ENCODE results near the gene GNG7.
A peak's percentile ranks its signal among the peaks of the same experiment; 100 is the strongest.

Gene GNG7

GRCh38 chr19:2591537-2592291, 110.8 kb downstream of the GNG7 start:
- DNase-seq (ENCODE audit: low read depth): no peak
- no peak overlapping the region for H3K4me3 ChIP-seq (ENCODE audit: low read depth, low read length)
- no peak for TF ChIP-seq CTCF (IDR thresholded peaks at IDR 0.05; ENCODE audit: low read depth, low read length, missing control alignments)
- in situ Hi-C loops (cut with HindIII; ENCODE audit: low sequenced_read_pairs): no loop called here

- no peak for TF ChIP-seq CTCF (IDR thresholded peaks at IDR 0.05; ENCODE audit: low read depth, low read length, missing control alignments)
- no peak overlapping the region for H3K4me3 ChIP-seq (ENCODE audit: low read depth, low read length)
- DNase-seq (ENCODE audit: low read depth): no peak
- in situ Hi-C loops (cut with HindIII; ENCODE audit: low sequenced_read_pairs): no loop called here
These were observed 111.7 kb downstream of the GNG7 start for GRCh38 chr19:2590630-2591399.

- no peak for DNase-seq (ENCODE audit: low read depth)
- in situ Hi-C loops (cut with HindIII; ENCODE audit: low sequenced_read_pairs): no loop called here
- TF ChIP-seq CTCF (IDR thresholded peaks at IDR 0.05; ENCODE audit: low read depth, low read length, missing control alignments): no peak
- no peak overlapping the region for H3K4me3 ChIP-seq (ENCODE audit: low read depth, low read length)
These were observed 113.1 kb downstream of the GNG7 start for GRCh38 chr19:2589441-2589840.

GRCh38 chr19:2588081-2588777, 114.3 kb downstream of the GNG7 start:
- in situ Hi-C loops (cut with HindIII; ENCODE audit: low sequenced_read_pairs): no loop called here
- no peak overlapping the region for H3K4me3 ChIP-seq (ENCODE audit: low read depth, low read length)
- peak; percentile 13 for DNase-seq (ENCODE audit: low read depth)
- TF ChIP-seq CTCF (IDR thresholded peaks at IDR 0.05; ENCODE audit: low read depth, low read length, missing control alignments): no peak

GRCh38 chr19:2587001-2587719, 115.3 kb downstream of the GNG7 start:
- no peak for DNase-seq (ENCODE audit: low read depth)
- in situ Hi-C loops (cut with HindIII; ENCODE audit: low sequenced_read_pairs): no loop called here
- TF ChIP-seq CTCF (IDR thresholded peaks at IDR 0.05; ENCODE audit: low read depth, low read length, missing control alignments): no peak
- H3K4me3 ChIP-seq (ENCODE audit: low read depth, low read length): no peak overlapping the region

- no peak for TF ChIP-seq CTCF (IDR thresholded peaks at IDR 0.05; ENCODE audit: low read depth, low read length, missing control alignments)
- in situ Hi-C loops (cut with HindIII; ENCODE audit: low sequenced_read_pairs): no loop called here
- no peak overlapping the region for H3K4me3 ChIP-seq (ENCODE audit: low read depth, low read length)
- DNase-seq (ENCODE audit: low read depth): no peak
These were observed 116.3 kb downstream of the GNG7 start for GRCh38 chr19:2586196-2586595.
